B cell (primary cell): ENCODE data around the gene AMTN. TPM values are rescaled to one million over a fixed set of nuclear protein-coding genes. Genes with fewer than 3 reads are reported as not detected.

Source experiments
- ATAC-seq: fragments of 200-7000 bp; cut with Tn5 transposase; one replicate; pipeline ENCODE4 v1.10.0; 2021; ENCODE audit warnings: low read depth, mild to moderate bottlenecking, moderate number of reproducible peaks, moderate library complexity
- CTCF ChIA-PET: fragments of 350-600 bp; sonication (Branson Sonifier 250); formaldehyde crosslinking; loops from one replicate; lab custom pipeline; 2021; ENCODE audit warnings: antibody characterized with exemption, inconsistent platforms; lab: Charles Lee
- POLR2A ChIA-PET: fragments of 350-600 bp; sonication (Branson Sonifier 250); formaldehyde crosslinking; loops from one replicate; lab custom pipeline; 2021; ENCODE audit warnings: antibody characterized with exemption; lab: Charles Lee
- DNase-seq: peaks from one replicate; pipeline ENCODE4 v3.0.0; 2013
- H2AFZ ChIP-seq: 2 replicates; pipeline ENCODE4 v1.6.1; 2012; ENCODE audit warnings: mild to moderate bottlenecking, low read depth, low read length; ENCODE audit not compliant: insufficient read depth, poor library complexity, severe bottlenecking
- H3K27ac ChIP-seq, 2 donors: 1 replicate in 1 of 2; 2 replicates in 1 of 2; pipeline ENCODE4 v1.5.1; 2012 to 2013; ENCODE audit warnings: low read length in 2 of 2, mild to moderate bottlenecking in 2 of 2, moderate library complexity in 1 of 2
- H3K27me3 ChIP-seq, 4 experiments: fragments of 200-600 bp in 1 of 4; sonication (generic) in 1 of 4; replicated peaks in 1 of 4; 1 replicate in 2 of 4; 2 replicates in 2 of 4; pipeline versions ENCODE4 v1.6.1 to v1.7.0; 2013 to 2016; ENCODE audit warnings: low read length in 3 of 4, mild to moderate bottlenecking in 2 of 4, mixed read lengths in 1 of 4, moderate library complexity in 1 of 4; ENCODE audit not compliant: insufficient read depth in 4 of 4, control insufficient read depth in 3 of 4; ENCODE audit errors: control extremely low read depth in 1 of 4
- H3K36me3 ChIP-seq, 2 experiments: replicated peaks in 1 of 2; 1 replicate in 1 of 2; 2 replicates in 1 of 2; pipeline versions ENCODE4 v1.6.1 to v1.7.1; 2013; ENCODE audit warnings: low read length in 1 of 2; ENCODE audit not compliant: insufficient read depth in 2 of 2, control insufficient read depth in 1 of 2; ENCODE audit errors: control extremely low read depth in 1 of 2, extremely low read depth in 1 of 2
- H3K4me1 ChIP-seq, 2 donors: fragments of 200-600 bp in 1 of 2; sonication (generic) in 1 of 2; 1 replicate in 1 of 2; 2 replicates in 1 of 2; pipeline versions ENCODE4 v1.5.1 to v1.6.1; 2013 to 2017; ENCODE audit warnings: low read length in 2 of 2; ENCODE audit not compliant: control insufficient read depth in 2 of 2, insufficient read depth in 2 of 2
- H3K4me2 ChIP-seq: replicated peaks from 2 replicates; pipeline ENCODE3; 2012; ENCODE audit warnings: mild to moderate bottlenecking, low read depth, low read length; ENCODE audit not compliant: poor library complexity, severe bottlenecking
- H3K4me3 ChIP-seq, 5 experiments: fragments of 200-600 bp in 1 of 5; sonication (generic) in 1 of 5; 1 replicate in 3 of 5; 2 replicates in 2 of 5; pipeline versions ENCODE4 v1.5.1 to v1.7.0; 2011 to 2016; ENCODE audit warnings: low read length in 4 of 5, mild to moderate bottlenecking in 4 of 5, low read depth in 2 of 5, control low read depth in 1 of 5, moderate library complexity in 1 of 5; ENCODE audit not compliant: insufficient read depth in 1 of 5; ENCODE audit errors: control extremely low read depth in 1 of 5, extremely low read depth in 1 of 5
- H3K79me2 ChIP-seq: fragments of 200-600 bp; sonication (generic); one replicate; pipeline ENCODE4 v1.6.0; 2016; ENCODE audit warnings: low read length; ENCODE audit not compliant: control insufficient read depth, insufficient read depth
- H3K9ac ChIP-seq: fragments of 200-600 bp; sonication (generic); 2 replicates; pipeline ENCODE4 v1.6.1; 2017; ENCODE audit warnings: mild to moderate bottlenecking, low read length, moderate library complexity
- H3K9me3 ChIP-seq, 3 donors: one replicate each; pipeline versions ENCODE4 v1.6.1 to v1.7.1; 2013; ENCODE audit warnings: low read length in 2 of 3; ENCODE audit not compliant: control insufficient read depth in 2 of 3, insufficient read depth in 1 of 3; ENCODE audit errors: control extremely low read depth in 1 of 3
- H4K20me1 ChIP-seq: 2 replicates; pipeline ENCODE4 v1.6.0; 2012; ENCODE audit warnings: mild to moderate bottlenecking, low read length; ENCODE audit not compliant: insufficient read depth, control insufficient read depth, poor library complexity, severe bottlenecking
- H3K27ac Mint-ChIP-seq: one replicate; pipeline ENCODE4 v1.8.0; 2021; ENCODE audit warnings: mixed read lengths
- H3K27me3 Mint-ChIP-seq: one replicate; pipeline ENCODE4 v1.8.0; 2021; ENCODE audit warnings: mixed read lengths
- H3K4me1 Mint-ChIP-seq: one replicate; pipeline ENCODE4 v1.8.0; 2021; ENCODE audit warnings: mixed read lengths
- H3K4me3 Mint-ChIP-seq: one replicate; pipeline ENCODE4 v1.8.0; 2021; ENCODE audit warnings: mixed read lengths
- H3K9me3 Mint-ChIP-seq: one replicate; pipeline ENCODE4 v1.8.0; 2022; ENCODE audit warnings: mixed read lengths; ENCODE audit not compliant: insufficient read depth
- CTCF ChIP-seq: fragments of 200-600 bp; IDR thresholded peaks from one replicate; pipeline ENCODE4 v1.8.0; 2022; ENCODE audit warnings: antibody characterized with exemption, mild to moderate bottlenecking
- EZH2 ChIP-seq: IDR thresholded peaks from 2 replicates; pipeline ENCODE4 v1.6.1; 2012; ENCODE audit warnings: borderline replicate concordance, low read depth, mild to moderate bottlenecking, moderate library complexity, low read length; ENCODE audit not compliant: insufficient read depth, poor library complexity, severe bottlenecking
- WGBS: methylation state at CpG from one replicate; pipeline ENCODE4 v1.1.5; 2013; ENCODE audit warnings: missing lambda C conversion rate; ENCODE audit not compliant: insufficient coverage; 5-methylcytosine and 5-hydroxymethylcytosine counted together
- intact Hi-C: fragments of 100-400 bp; cut with micrococcal nuclease; formaldehyde crosslinking; loops from one replicate; pipeline ENCODE4 v1.10.0; 2022
- polyA plus RNA-seq: library from polyadenylated mRNA; depleted of rRNA; stranded (reverse); fragments of >200 nt; gene quantifications from 2 replicates; pipeline ENCODE4 v1.2.3, GENCODE V29; 2012
- total RNA-seq, 2 donors: library from RNA; stranded (reverse); fragments of 120-200 nt in 1 of 2; gene quantifications; 1 replicate in 1 of 2; 2 replicates in 1 of 2; pipeline versions ENCODE4 v1.2.3 to v1.2.4, GENCODE V29; 2013 to 2022

AMTN gene
- total and polyA plus RNA-seq, 2 donors (not counting 1 experiment from before 2014, with no cell fraction given) = not detected

GRCh38 chr4:70559211-70559830, 41.0 kb downstream of the AMTN start:
- no peaks in the 10 kb centered on the region for H3K9me3 ChIP-seq
- CTCF ChIA-PET = interaction anchor here (0.6 to 1.0 kb wide), 3 partner anchors 11 to 368 kb away, joined by 3 to 6 read pairs (median 3); no protein-coding TSS in a partner anchor

More at GRCh38 chr4:70559211-70559830, 41.0 kb downstream of the AMTN start:
- Histone ChIP-seq H3K4me3 (no peak overlapping the region), H4K20me1 (no peaks in the 10 kb centered on the region), H3K79me2 (no peaks in the 10 kb centered on the region), H3K27ac (no peak overlapping the region), H3K4me1 (no peaks in the 10 kb centered on the region), H3K36me3 (no peaks in the 10 kb centered on the region), H3K4me2 (no peak overlapping the region), H2AFZ (peak overlapping the region; percentile 53), H3K27me3 (no peaks in the 10 kb centered on the region), H3K9ac (no peak overlapping the region)
- no CpG with 5 or more reads among the region's 2 CpGs for WGBS
- Mint-ChIP-seq H3K9me3 (no peaks in the 10 kb centered on the region), H3K27me3 (no peaks in the 10 kb centered on the region), H3K27ac (no peak overlapping the region), H3K4me3 (no peak overlapping the region), H3K4me1 (peaks cover 9% of the 10 kb centered on the region)
- POLR2A ChIA-PET = no interaction called here
- no peak for TF ChIP-seq EZH2
- TF ChIP-seq CTCF = peak; percentile 68
- intact Hi-C loops = no loop called here
- ATAC-seq (peak; percentile 33), DNase-seq (peak; percentile 46)
